Muscle of leg (tissue), 16 donors: ENCODE results near the gene DCDC2. TPM values are rescaled to one million over a fixed set of nuclear protein-coding genes. Genes with fewer than 3 reads are reported as not detected.
"Not testable (repeated sequence)": the region's sequence is repeated elsewhere in the genome, so short reads cannot be mapped to it uniquely, and the experiment has no call there.

ENCODE experiments used
- DNase-seq: peaks from one replicate; pipeline ENCODE4 v3.0.0; 2013
- H3K27ac ChIP-seq: one replicate; pipeline ENCODE4 v1.5.1; 2013; ENCODE audit warnings: mild to moderate bottlenecking, low read length, control low read depth
- H3K27me3 ChIP-seq: one replicate; pipeline ENCODE4 v1.6.1; 2013; ENCODE audit warnings: low read length; ENCODE audit not compliant: control insufficient read depth, insufficient read depth
- H3K36me3 ChIP-seq: one replicate; pipeline ENCODE4 v1.6.1; 2013; ENCODE audit warnings: low read length; ENCODE audit not compliant: control insufficient read depth, insufficient read depth
- H3K4me1 ChIP-seq: one replicate; pipeline ENCODE4 v1.6.1; 2013; ENCODE audit warnings: low read length; ENCODE audit not compliant: control insufficient read depth, insufficient read depth
- H3K4me3 ChIP-seq: one replicate; pipeline ENCODE4 v1.5.1; 2013; ENCODE audit warnings: low read length, control low read depth
- H3K9me3 ChIP-seq: replicated peaks from 2 replicates; pipeline ENCODE4 v1.6.1; 2013; ENCODE audit warnings: low read depth, low read length; ENCODE audit not compliant: control insufficient read depth
- WGBS: methylation state at CpG from one replicate; pipeline ENCODE4 v1.1.5; 2013; ENCODE audit warnings: missing lambda C conversion rate; ENCODE audit not compliant: insufficient coverage; 5-methylcytosine and 5-hydroxymethylcytosine counted together
- long read RNA-seq, 11 donors: transcript quantifications; one replicate each; lab custom pipeline, GENCODE V29; 2026
- polyA plus RNA-seq, 8 donors: library from polyadenylated mRNA; unstranded; fragments of 120-200 nt; gene quantifications; one replicate each; pipeline versions ENCODE4 v1.2.1 to v1.2.3, GENCODE V29; 2013; ENCODE audit warnings: inconsistent platforms in 1 of 8, low replicate concordance in 1 of 8; ENCODE audit not compliant: insufficient read length in 8 of 8, insufficient read depth in 1 of 8
- total RNA-seq: library from RNA; stranded (reverse); fragments of 120-200 nt; gene quantifications from one replicate; pipeline ENCODE4 v1.2.4, GENCODE V29; 2013

DCDC2 gene
- total RNA-seq, result 0.04 TPM
- under 1 TPM; 0.04 to 0.60 (median 0.19) TPM for polyA plus RNA-seq
- long read RNA-seq, donor 1, result 0 reads
- long read RNA-seq, donor 2, result 0 reads
- long read RNA-seq, donor 3, result 0 reads
- long read RNA-seq, donor 4, result 0 reads
- long read RNA-seq, donor 5, result 0 reads
- long read RNA-seq, donor 6, result 0 reads
- long read RNA-seq, donor 7, result 0 reads
- long read RNA-seq, donor 8, result 0 reads
- long read RNA-seq, donor 9, full-length matches to known transcripts, result 1 of 1 reads
- long read RNA-seq, donor 9, partial matches to known transcripts, result 0 of 1 reads
- long read RNA-seq, donor 9, other reads (novel, unspliced or antisense), result 0 of 1 reads
- long read RNA-seq, donor 10, result 0 reads
- long read RNA-seq, donor 11, result 0 reads

GRCh38 chr6:24357336-24358218, at the start of gene DCDC2:
Gene DCDC2, minus strand, starts transcription at chr6:24358059. Its CDS starts 309 bp downstream, at chr6:24357750.
- Histone ChIP-seq H3K36me3 (no peaks in the 10 kb centered on the region), H3K9me3 (no peaks in the 10 kb centered on the region), H3K27ac (no peak within 1 kb of the TSS), H3K4me1 (peaks cover 12% of the 10 kb centered on the region), H3K4me3 (no peak within 1 kb of the TSS), H3K27me3 (peaks cover 26% of the 10 kb centered on the region)
- DNase-seq, result no peak
- 8% methylated on average over 52 of the region's 61 CpGs for WGBS

DNA sequence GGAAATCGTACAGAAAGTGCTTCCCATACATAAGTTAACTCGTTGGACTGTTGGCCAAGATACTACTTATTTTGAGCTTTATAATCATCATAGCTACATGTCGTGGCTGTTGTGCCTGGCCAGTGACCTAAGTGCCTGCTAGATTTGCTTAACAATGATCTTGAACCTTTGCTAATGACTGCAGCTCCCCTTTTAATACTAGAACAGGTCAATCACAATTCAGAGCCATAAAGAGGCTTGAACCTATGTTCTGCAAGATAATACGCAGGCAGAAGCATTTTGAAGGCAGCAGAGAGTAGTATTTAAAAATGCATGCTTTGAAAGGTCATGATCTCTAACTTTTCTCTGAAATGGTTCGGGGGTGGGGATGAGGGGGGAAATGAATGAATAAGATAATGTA, 47.4 kb upstream of the DCDC2 start:
- no peaks in the 10 kb centered on the region for H3K9me3 ChIP-seq
- no peaks in the 10 kb centered on the region for H3K27me3 ChIP-seq
- peaks cover 13% of the 10 kb centered on the region for H3K36me3 ChIP-seq
- H3K4me3 ChIP-seq, result no peak overlapping the region
- no peak overlapping the region for H3K27ac ChIP-seq
- 96% methylated on average over 5 of the region's 5 CpGs for WGBS
- H3K4me1 ChIP-seq, result peaks cover 3% of the 10 kb centered on the region
- no peak for DNase-seq

- DNase-seq, result no peak
- Histone ChIP-seq H3K27ac (peak overlapping the region; percentile 80), H3K9me3 (no peaks in the 10 kb centered on the region), H3K27me3 (peaks cover 6% of the 10 kb centered on the region), H3K4me3 (peak overlapping the region; percentile 94), H3K4me1 (peaks cover 3% of the 10 kb centered on the region), H3K36me3 (peaks cover 10% of the 10 kb centered on the region)
- no CpG with 5 or more reads among the region's 12 CpGs for WGBS
These were observed 45.6 kb upstream of the DCDC2 start for GRCh38 chr6:24403501-24403824.

GRCh38 chr6:24402697-24403500, 45.0 kb upstream of the DCDC2 start, which contains the start of gene MRS2:
Gene MRS2, plus strand, starts transcription at chr6:24402936. Its CDS starts 111 bp downstream, at chr6:24403047.
- WGBS, result under 1% methylated on average over 57 of the region's 63 CpGs
- H3K27ac ChIP-seq, result peak within 1 kb of the TSS; percentile 80
- H3K4me1 ChIP-seq, result peaks cover 3% of the 10 kb centered on the region
- peak; percentile 90 for DNase-seq
- H3K4me3 ChIP-seq, result peak within 1 kb of the TSS; percentile 94
- peaks cover 10% of the 10 kb centered on the region for H3K36me3 ChIP-seq
- no peaks in the 10 kb centered on the region for H3K9me3 ChIP-seq
- peaks cover 8% of the 10 kb centered on the region for H3K27me3 ChIP-seq

- 76% methylated on average over 3 of the region's 4 CpGs for WGBS
- peaks cover 7% of the 10 kb centered on the region for H3K36me3 ChIP-seq
- H3K27me3 ChIP-seq, result peaks cover 8% of the 10 kb centered on the region
- no peaks in the 10 kb centered on the region for H3K9me3 ChIP-seq
- no peak overlapping the region for H3K27ac ChIP-seq
- DNase-seq, result no peak
- H3K4me1 ChIP-seq, result peaks cover 3% of the 10 kb centered on the region
- no peak overlapping the region for H3K4me3 ChIP-seq
These were observed 43.6 kb upstream of the DCDC2 start for GRCh38 chr6:24401458-24401857.

DNA sequence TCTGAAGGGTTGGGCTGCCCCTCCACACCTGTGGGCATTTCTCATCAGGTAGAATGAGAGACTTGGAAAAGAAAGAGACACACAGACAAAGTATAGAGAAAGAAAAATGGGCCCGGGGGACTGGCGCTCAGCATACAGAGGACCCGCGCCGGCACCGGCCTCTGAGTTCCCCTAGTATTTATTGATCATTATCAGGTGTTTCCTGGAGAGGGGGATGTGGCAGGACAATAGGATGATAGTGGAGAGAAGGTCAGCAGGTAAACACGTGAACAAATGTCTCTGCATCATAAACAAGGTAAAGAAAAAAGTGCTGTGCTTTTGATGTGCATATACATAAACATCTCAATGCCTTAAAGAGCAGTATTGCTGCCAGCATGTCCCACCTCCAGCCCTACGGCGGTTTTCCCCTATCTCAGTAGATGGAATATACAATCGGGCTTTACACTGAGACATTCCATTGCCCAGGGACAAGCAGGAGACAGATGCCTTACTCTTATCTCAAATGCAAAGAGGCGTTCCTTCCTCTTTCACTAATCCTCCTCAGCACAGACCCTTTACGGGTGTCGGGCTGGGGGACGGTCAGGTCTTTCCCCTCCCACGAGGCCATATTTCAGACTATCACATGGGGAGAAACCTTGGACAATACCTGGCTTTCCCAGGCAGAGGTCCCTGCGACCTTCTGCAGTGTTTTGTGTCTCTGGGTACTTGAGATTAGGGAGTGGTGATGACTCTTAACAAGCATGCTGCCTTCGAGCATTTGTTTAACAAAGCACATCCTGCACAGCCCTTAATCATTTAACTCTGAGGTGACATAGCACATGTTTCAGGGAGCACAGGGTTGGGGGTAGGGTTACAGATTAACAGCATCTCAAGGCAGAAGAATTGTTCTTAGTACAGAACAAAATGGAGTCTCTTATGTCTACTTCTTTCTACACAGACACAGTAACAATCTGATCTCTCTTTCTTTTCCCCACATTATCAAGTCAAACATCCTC, 42.5 kb upstream of the DCDC2 start:
- H3K27me3 ChIP-seq, H3K4me1 ChIP-seq, H3K36me3 ChIP-seq, H3K4me3 ChIP-seq, H3K9me3 ChIP-seq, DNase-seq, H3K27ac ChIP-seq: not testable (repeated sequence)
- 15% methylated on average over 4 of the region's 17 CpGs for WGBS

GRCh38 chr6:24397631-24398030, 39.8 kb upstream of the DCDC2 start:
- Histone ChIP-seq H3K4me1 (no peaks in the 10 kb centered on the region), H3K27me3 (peaks cover 8% of the 10 kb centered on the region), H3K36me3 (no peaks in the 10 kb centered on the region), H3K4me3 (no peak overlapping the region), H3K9me3 (no peaks in the 10 kb centered on the region), H3K27ac (no peak overlapping the region)
- no CpG with 5 or more reads among the region's 1 CpG for WGBS
- DNase-seq, result no peak

DNA sequence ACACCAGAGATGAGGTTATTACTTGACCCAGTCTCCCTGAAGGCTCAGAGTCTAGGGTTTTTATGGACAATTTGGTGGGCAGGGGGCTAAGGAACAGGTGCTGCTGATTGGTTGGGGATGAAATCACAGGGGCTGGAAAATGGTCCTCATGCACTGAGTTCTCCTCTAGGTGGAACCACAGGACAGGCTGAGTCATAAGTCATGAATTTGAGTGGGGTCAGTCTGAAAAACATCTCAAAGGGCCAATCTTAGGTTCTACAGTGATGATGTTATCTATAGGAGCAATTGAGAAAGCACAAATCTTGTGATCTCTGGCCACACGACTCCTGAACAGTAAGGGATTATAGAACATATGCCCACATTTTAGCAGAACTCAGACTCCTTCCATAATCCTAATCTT, 39.0 kb upstream of the DCDC2 start:
- H3K4me1 ChIP-seq, result no peaks in the 10 kb centered on the region
- no peak for DNase-seq
- no peak overlapping the region for H3K27ac ChIP-seq
- no CpG with 5 or more reads among the region's 1 CpG for WGBS
- peaks cover 8% of the 10 kb centered on the region for H3K27me3 ChIP-seq
- H3K9me3 ChIP-seq, result no peaks in the 10 kb centered on the region
- H3K36me3 ChIP-seq, result no peaks in the 10 kb centered on the region
- no peak overlapping the region for H3K4me3 ChIP-seq

- 69% methylated on average over 4 of the region's 4 CpGs for WGBS
- H3K4me1 ChIP-seq, result no peaks in the 10 kb centered on the region
- no peak overlapping the region for H3K27ac ChIP-seq
- peaks cover 7% of the 10 kb centered on the region for H3K27me3 ChIP-seq
- no peak overlapping the region for H3K4me3 ChIP-seq
- no peaks in the 10 kb centered on the region for H3K9me3 ChIP-seq
- peak; percentile 3 for DNase-seq
- no peaks in the 10 kb centered on the region for H3K36me3 ChIP-seq
These were observed 37.0 kb upstream of the DCDC2 start for GRCh38 chr6:24394780-24395437.
